ENCODE data around the gene CMTM6.
"Not testable (repeated sequence)": the region's sequence is repeated elsewhere in the genome, so short reads cannot be mapped to it uniquely, and the experiment has no call there.

CMTM6 gene

DNA sequence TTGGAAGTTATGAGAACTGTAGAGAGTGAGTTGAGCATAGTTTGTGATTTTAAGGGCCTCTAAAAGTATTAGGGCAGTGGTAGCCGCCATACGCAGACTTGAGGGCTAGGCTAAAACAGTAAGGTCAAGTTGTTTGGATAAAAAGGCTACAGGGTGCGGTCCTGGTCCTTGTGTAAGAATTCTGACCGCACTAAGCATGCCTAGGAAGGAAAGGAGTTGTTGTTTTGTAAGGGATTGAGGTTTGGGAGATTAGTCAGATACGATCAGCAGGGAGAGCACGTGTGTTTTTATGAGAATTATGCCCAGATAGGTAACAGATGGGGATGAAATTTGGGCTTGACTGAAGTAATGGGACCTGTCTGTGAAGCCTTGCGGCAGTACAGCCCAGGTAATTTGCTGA, 39.2 kb downstream of the CMTM6 start:
- not testable (repeated sequence) for DNase-seq

- DNase-seq = not testable (repeated sequence)
Measured at GRCh38 chr3:32462191-32462986, 40.3 kb downstream of the CMTM6 start.

GRCh38 chr3:32460817-32461496, 41.7 kb downstream of the CMTM6 start:
- DNase-seq = not testable (repeated sequence)

GRCh38 chr3:32460031-32460749, 42.5 kb downstream of the CMTM6 start:
- DNase-seq = peak; percentile 44 to 45

- no peak for DNase-seq
Measured at GRCh38 chr3:32459450-32459849, 43.2 kb downstream of the CMTM6 start.

DNA sequence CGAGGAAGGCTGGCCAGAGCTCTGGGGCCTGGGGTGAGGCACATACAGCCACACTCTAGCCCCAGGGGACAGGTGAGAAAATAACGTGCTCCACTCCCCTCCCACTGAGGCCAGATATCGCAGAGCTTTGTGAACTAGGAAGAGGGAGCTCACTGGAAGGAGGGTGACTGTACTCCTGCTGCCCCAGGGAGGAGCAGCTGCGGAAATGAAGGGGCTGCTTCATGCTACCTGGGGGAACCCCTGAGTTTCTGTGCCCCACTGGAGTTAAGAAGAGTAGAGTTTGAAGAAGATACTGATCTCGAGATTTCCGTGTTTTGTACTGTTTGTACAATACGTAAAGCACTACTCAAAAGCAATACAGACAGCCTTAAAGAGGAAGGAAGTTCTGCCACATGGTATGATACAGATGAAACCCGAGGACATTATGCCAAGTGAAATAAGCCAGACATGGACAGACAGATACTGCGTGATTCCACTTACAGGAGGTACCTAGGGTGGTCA, 44.6 kb downstream of the CMTM6 start:
- DNase-seq = no peak

- no peak for DNase-seq
Measured at GRCh38 chr3:32456429-32457130, 46.1 kb downstream of the CMTM6 start.

- no peak for DNase-seq
Measured at GRCh38 chr3:32455609-32456428, 46.8 kb downstream of the CMTM6 start.

GRCh38 chr3:32454731-32455608, 47.7 kb downstream of the CMTM6 start:
- no peak for DNase-seq

- no peak for DNase-seq
Measured at GRCh38 chr3:32454111-32454510, 48.5 kb downstream of the CMTM6 start.

- DNase-seq = no peak
Measured at GRCh38 chr3:32453346-32453745, 49.3 kb downstream of the CMTM6 start.

DNA sequence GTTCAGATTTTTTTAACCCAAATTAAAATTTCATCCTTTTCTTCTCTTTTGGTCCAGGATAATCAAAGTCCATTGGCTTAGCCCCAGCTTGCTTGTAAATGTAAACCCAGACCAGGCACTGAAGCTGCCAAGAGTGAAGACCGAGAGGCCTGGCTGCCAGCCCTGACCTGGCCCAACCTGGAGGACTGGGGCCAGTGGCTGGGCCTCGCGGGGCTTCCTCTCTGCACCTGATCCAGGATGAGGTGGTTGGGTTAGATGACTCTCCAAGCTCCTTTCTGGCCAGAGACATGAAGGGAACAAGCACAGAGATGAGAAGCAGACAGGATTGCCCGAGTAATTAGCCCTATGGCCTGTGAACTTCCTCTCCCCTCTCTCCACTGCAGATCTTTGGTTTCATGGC, 50.6 kb downstream of the CMTM6 start:
- no peak for DNase-seq

DNA sequence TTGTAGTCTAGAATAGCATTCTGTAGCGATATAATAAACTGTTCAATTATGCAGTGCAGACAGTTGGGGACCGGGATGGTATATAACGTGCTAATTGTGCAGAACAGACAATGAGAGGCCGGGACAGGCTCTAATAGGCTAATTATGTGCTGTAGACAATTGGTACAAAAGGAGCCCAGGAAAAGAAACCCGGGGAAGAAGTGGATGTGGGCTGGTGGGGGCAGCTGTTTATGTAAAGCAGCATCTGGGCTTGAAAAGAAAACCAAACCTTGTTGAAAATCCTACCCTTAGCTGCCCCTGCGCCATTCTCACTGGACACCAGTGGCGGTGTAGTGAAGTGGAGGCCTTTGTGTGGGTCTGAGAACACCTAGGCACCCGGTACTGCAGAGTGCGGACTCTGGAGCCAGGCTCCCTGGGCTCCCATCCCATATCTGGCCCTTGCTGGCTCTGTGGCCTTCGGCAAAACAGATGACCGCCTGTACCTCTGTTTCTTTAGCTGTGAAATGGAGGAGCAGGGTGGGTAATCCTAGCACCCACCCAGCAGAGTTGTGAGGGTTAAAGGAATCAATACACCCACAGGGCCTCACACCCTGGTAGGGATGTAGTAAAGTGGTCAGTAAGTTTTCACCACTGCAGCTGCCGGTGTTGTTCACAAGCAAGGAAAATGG, 51.5 kb downstream of the CMTM6 start:
- no peak for DNase-seq

- no peak for DNase-seq
Measured at GRCh38 chr3:32450426-32450825, 52.2 kb downstream of the CMTM6 start.

GRCh38 chr3:32449691-32450090, 53.0 kb downstream of the CMTM6 start:
- no peak for DNase-seq

DNA sequence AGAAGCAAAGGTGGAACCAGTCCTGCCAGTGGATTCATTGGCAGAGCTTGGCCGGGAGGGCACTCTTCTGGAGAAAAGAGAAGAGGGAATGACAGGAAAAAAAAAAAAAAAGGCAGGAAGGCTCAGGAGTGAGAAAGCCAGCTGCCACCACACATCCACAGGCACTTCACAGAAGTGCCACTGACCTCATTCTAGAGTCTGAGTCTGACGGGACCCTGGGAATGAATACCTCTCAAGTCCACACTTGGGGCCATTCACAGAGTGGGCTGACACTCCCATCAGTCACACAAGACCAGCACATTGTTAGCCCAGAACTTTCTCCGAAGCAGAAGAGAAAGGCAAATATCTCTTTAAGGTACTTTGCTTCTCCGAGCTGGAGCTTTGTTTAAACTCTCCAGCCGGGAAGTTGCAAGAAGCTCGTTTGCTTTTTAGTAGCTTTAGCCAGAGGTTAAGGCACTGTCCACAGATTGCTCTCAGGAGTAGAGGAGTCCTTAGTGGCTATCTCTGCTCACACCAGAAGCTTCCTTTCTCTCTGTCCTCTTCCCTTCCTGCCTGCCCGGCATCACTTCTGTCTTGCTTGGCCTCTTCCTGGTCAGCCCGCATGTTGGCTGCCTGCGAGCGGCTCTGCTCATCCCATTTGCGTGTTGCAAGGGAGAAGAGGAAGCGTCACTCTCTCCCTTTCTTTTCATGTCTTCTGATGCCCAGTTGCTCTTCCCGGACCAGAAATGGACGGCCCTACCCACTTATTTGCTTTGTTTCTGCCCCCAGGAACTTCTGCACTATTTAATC, 53.8 kb downstream of the CMTM6 start:
- no peak for DNase-seq

- DNase-seq = no peak
Measured at GRCh38 chr3:32447865-32448400, 54.7 kb downstream of the CMTM6 start.

DNA sequence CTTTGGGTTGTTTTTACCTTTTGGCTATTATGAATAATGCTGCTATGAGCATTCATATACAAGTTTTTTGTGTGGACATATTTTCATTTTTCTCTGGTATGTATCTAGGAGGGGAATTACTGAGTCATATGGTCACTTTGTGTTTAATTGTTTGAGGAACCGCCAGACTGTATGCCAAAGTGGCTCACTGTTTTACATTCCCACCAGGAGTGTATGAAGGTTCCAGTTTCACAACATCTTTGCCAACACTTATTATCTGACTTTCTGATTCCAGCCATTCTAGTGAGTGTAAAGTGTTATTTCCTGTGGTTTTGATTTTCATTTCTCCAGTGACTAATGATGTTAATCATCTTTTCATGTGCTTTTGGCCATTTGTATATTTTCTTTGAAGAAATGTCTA, 59.2 kb downstream of the CMTM6 start:
- DNase-seq = no peak

DNA sequence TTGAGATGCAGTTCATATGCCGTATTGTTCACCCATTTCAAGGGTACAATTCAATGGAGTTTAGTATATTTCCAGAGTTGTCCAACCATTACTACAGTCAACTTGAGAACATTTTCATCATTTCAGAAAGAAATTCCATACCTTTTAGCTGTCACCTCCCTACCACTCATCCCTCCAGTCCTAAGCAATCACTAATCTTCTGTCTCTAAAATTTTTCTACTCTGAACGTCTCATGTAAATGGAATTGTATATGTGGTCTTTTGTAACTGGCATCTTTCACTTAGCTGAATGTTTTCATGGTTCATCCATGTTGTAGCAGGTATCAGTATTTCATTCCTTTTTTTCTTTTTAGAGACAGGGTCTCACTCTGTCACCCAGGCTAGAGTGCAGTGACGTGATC, 59.9 kb downstream of the CMTM6 start:
- no peak for DNase-seq
